Glutamatergic neuron (in vitro differentiated cells): ENCODE data around the gene SLC32A1. TPM values are rescaled to one million over a fixed set of nuclear protein-coding genes. Genes with fewer than 3 reads are reported as not detected.

ENCODE experiments used
- DNase-seq: peaks from one replicate; pipeline ENCODE4 v3.0.0; 2022
- H3K27ac Mint-ChIP-seq: one replicate; pipeline ENCODE4 v1.8.0; 2020; ENCODE audit warnings: mild to moderate bottlenecking, mixed read lengths, inconsistent platforms; ENCODE audit not compliant: unreplicated experiment
- H3K27me3 Mint-ChIP-seq: one replicate; pipeline ENCODE4 v1.8.0; 2020; ENCODE audit warnings: mild to moderate bottlenecking, moderate library complexity, mixed read lengths, inconsistent platforms; ENCODE audit not compliant: unreplicated experiment
- H3K36me3 Mint-ChIP-seq: one replicate; pipeline ENCODE4 v1.8.0; 2020; ENCODE audit warnings: mild to moderate bottlenecking, mixed read lengths, inconsistent platforms; ENCODE audit not compliant: unreplicated experiment
- H3K4me1 Mint-ChIP-seq: one replicate; pipeline ENCODE4 v1.8.0; 2020; ENCODE audit warnings: mild to moderate bottlenecking, low read depth, mixed read lengths, inconsistent platforms; ENCODE audit not compliant: unreplicated experiment
- H3K4me3 Mint-ChIP-seq: one replicate; pipeline ENCODE4 v1.8.0; 2020; ENCODE audit warnings: mild to moderate bottlenecking, mixed read lengths, inconsistent platforms; ENCODE audit not compliant: unreplicated experiment
- H3K9me3 Mint-ChIP-seq: one replicate; pipeline ENCODE4 v1.8.0; 2020; ENCODE audit warnings: mild to moderate bottlenecking, moderate library complexity, mixed read lengths, inconsistent platforms; ENCODE audit not compliant: unreplicated experiment
- total RNA-seq: library from RNA; stranded (reverse); fragmentation: NEBNext Ultra II Directional; extraction: Animal tissue kit (Norgen Biotek cat#: 25700); gene quantifications from one replicate; pipeline ENCODE4 v1.2.1, GENCODE V29; 2021; ENCODE audit not compliant: unreplicated experiment
- TF ChIP-seq, protein P1 (sequence below): fragments of 200-600 bp; sonication (generic); IDR thresholded peaks from one replicate; pipeline ENCODE4 v1.5.0; 2021; ENCODE audit not compliant: partially characterized antibody, unreplicated experiment

SLC32A1 gene
- total RNA-seq, 1 donor from 2014 or later = 0.59 TPM

DNA sequence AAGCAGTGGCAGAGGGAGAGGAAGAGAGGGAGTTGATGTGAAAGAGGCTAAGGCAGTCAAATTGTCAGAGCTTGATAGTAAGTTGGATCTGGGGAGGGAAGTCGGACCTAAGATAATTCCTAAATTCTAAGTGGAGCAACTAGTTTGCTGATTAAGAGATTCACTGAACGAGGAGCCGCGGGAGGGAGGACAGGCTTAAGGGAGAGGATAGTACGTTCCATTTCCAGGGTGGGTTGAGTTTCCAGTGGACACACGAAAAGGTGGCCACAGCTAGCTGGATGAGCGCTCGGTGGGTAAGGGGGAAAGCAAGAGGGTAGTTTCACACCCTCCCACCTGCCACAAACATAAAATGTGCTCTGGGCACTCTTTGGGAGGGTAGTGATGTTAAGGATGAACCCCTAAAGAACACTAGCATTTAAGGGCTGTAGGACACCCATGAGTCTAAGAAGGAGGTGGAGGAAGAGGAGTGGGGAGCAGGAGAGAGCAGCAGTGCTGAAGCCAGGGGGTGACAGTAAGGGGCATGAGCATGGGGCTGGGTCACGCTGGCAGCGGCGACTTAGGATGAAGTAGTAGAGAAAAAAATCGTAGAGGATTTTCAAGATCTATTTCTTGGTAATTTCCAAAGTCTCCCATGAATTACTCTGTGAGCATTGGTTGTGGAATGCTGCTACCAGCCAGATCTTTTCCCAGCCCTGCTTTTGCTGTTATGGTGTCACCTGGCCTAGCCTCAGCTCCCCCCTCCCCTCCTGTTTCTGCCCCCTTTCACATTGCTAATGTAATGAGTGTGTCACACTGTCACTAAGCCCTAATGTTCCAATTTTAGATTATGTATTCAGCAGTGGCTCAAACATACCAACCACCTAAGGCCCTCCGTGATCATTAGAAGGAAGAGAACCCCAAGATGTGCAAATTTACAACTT is 45.4 kb downstream of the SLC32A1 start:
- no peak for DNase-seq
- Mint-ChIP-seq H3K27ac (no peak overlapping the region), H3K9me3 (peaks cover 3% of the 10 kb centered on the region), H3K27me3 (peaks cover 7% of the 10 kb centered on the region), H3K4me3 (no peak overlapping the region), H3K36me3 (peaks cover 22% of the 10 kb centered on the region), H3K4me1 (no peaks in the 10 kb centered on the region)
- TF ChIP-seq, protein P1, sequence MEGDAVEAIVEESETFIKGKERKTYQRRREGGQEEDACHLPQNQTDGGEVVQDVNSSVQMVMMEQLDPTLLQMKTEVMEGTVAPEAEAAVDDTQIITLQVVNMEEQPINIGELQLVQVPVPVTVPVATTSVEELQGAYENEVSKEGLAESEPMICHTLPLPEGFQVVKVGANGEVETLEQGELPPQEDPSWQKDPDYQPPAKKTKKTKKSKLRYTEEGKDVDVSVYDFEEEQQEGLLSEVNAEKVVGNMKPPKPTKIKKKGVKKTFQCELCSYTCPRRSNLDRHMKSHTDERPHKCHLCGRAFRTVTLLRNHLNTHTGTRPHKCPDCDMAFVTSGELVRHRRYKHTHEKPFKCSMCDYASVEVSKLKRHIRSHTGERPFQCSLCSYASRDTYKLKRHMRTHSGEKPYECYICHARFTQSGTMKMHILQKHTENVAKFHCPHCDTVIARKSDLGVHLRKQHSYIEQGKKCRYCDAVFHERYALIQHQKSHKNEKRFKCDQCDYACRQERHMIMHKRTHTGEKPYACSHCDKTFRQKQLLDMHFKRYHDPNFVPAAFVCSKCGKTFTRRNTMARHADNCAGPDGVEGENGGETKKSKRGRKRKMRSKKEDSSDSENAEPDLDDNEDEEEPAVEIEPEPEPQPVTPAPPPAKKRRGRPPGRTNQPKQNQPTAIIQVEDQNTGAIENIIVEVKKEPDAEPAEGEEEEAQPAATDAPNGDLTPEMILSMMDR = no peak

DNA sequence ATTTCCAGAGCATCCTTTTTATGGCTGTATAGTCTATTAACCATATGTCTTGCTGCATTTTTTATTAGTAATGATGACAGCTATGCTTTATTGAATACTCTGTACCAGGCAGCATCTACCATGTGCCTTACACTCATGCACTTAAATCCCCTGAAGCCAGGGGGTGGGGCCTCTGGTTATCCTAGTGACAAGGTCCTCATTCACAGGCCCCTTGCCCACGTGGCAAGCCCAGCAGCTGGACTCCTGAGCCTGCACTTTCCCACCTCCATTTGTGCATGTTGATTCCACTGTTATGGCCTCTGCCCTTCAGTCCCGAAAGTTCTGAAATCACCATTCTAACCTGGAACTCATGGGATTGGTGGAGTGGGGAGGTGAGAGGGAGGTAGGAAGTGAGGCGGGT is 46.3 kb downstream of the SLC32A1 start:
- no peak for DNase-seq
- no peaks in the 10 kb centered on the region for H3K4me1 Mint-ChIP-seq
- H3K36me3 Mint-ChIP-seq = peaks cover 22% of the 10 kb centered on the region
- no peak overlapping the region for H3K4me3 Mint-ChIP-seq
- TF ChIP-seq, protein P1 = no peak
- peaks cover 3% of the 10 kb centered on the region for H3K9me3 Mint-ChIP-seq
- H3K27ac Mint-ChIP-seq = no peak overlapping the region
- peaks cover 7% of the 10 kb centered on the region for H3K27me3 Mint-ChIP-seq

DNA sequence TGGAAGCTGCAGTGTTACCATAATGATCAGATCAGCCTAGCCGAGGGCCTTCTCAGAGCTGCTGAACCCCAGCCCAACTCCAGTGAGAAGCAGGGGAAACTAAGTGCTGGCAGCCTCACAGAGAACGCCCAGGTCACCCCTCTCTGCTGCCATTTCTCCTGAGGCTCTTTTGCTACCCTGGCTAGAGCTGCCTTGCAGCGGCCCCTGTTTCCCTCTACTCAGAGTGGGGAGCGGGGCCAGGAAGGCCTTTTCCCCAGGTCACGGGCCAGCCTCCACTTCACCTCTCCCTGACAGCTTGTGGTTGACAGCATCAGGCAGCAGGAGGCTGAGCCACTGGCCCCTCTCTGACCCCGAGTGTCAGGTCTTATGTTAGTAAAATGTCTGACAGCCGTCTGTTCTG is 46.7 kb downstream of the SLC32A1 start:
- no peak for DNase-seq
- H3K4me1 Mint-ChIP-seq = no peaks in the 10 kb centered on the region
- peaks cover 7% of the 10 kb centered on the region for H3K27me3 Mint-ChIP-seq
- H3K27ac Mint-ChIP-seq = no peak overlapping the region
- TF ChIP-seq, protein P1 = no peak
- peaks cover 22% of the 10 kb centered on the region for H3K36me3 Mint-ChIP-seq
- no peak overlapping the region for H3K4me3 Mint-ChIP-seq
- peaks cover 3% of the 10 kb centered on the region for H3K9me3 Mint-ChIP-seq

DNA sequence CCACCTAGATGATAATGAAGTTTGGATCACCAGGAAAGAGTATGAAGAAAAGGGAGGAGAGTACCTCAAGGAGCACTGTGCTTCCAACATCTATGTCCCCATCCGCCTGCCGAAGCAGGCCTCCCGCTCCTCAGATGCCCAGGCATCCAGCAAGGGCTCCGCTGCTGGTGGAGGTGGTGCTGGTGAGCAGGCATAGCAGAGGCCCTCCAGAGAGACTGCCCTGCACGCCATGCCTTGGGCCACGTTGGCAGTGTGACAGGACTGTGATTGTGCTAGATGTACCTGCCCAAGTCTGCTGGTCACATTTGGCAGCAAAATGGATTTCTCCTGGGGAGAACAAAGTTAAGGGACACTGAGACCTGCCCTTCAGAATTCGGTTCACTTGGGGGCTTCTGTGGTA is 47.3 kb downstream of the SLC32A1 start:
- H3K36me3 Mint-ChIP-seq = peaks cover 22% of the 10 kb centered on the region
- H3K4me1 Mint-ChIP-seq = no peaks in the 10 kb centered on the region
- no peak overlapping the region for H3K27ac Mint-ChIP-seq
- no peak overlapping the region for H3K4me3 Mint-ChIP-seq
- no peak for DNase-seq
- TF ChIP-seq, protein P1 = no peak
- H3K27me3 Mint-ChIP-seq = peaks cover 7% of the 10 kb centered on the region
- peaks cover 3% of the 10 kb centered on the region for H3K9me3 Mint-ChIP-seq

DNA sequence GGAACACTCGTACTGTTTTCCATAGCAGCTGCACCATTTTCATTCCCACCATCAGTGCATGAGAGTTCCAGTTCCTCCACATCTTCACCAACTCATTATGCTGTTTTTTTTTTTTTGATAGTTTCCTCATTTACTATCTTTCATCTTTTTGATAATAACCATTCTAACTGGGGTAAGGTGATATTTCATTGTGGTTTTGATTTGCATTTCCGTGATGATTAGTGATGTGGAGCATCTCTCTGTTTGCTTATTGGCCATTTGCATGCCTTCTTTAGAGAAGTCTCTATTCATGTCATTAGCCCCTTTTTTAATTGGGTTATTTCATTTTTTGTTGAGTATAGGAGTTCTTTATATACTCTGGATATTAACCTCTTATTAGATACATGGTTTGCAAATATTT is 49.9 kb downstream of the SLC32A1 start:
- no peak for DNase-seq
- TF ChIP-seq, protein P1 = no peak
- Mint-ChIP-seq H3K4me3 (no peak overlapping the region), H3K9me3 (no peaks in the 10 kb centered on the region), H3K36me3 (peaks cover 22% of the 10 kb centered on the region), H3K27me3 (peaks cover 7% of the 10 kb centered on the region), H3K27ac (no peak overlapping the region), H3K4me1 (no peaks in the 10 kb centered on the region)
